ENCODE data around the gene TET1.
"Not testable (repeated sequence)": the region's sequence is repeated elsewhere in the genome, so short reads cannot be mapped to it uniquely, and the experiment has no call there.

TET1 gene

DNA sequence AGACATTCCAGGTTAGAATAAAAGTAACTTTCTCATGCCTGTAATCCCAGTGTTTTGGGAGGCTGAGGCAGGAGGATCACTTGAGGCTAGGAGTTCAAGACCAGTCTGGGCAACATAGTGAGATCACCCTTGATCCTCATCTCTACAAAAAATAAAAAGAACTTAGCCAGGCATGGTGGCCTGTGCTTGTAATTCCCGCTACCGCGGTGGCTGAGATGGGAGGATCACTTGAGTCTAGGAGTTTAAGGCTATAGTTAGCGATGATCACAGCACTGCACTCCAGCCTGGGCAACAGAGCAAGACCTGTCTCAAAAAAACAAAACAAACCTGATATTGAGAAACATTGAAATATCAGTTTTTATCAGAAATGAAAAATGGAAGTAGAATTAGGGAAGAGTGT, 4.6 kb downstream of the TET1 start:
- no peak for DNase-seq

GRCh38 chr10:68565658-68566057, 5.5 kb downstream of the TET1 start:
- no peak for DNase-seq

DNA sequence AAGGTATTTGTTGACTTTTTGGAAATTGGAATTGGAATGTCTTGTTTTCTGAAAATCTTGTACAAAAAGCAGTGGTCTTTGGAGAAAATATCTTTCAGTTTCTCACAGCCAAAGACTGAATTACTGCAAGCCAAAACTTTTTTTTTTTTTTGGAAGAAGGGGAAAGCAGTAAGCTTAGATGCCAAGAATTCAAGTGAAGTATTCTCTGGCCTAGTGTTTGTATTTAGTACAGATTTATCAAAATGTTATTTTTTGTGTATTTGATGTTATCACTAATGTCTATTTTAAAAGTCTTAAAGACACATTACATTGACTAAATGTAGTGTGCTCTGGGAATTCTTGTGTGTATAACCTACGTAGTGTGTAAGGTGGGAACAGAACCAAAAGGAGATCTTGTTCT, 6.2 kb downstream of the TET1 start:
- no peak for DNase-seq

DNA sequence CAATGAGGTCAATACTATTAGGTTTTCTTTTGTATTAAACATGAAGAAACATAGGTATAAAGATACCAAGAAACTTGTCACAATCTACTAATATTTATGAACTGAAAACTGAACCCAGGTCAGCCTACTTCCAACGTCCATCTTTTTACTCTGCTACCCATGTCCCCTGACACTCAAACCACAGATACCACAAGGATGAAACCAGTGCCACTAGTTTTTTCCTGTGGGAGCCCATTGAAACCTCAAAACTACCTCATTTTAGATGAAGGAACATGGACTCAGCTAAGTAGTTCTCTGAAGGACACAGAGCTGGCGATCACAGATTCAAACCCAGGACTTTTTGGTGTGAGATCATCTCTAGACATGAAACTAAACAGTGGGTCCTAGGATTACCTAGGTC, 6.8 kb downstream of the TET1 start:
- no peak for DNase-seq

- DNase-seq: no peak
Observed at GRCh38 chr10:68572151-68572550, 12.0 kb downstream of the TET1 start.

- no peak for DNase-seq
Observed at GRCh38 chr10:68574051-68574450, 13.9 kb downstream of the TET1 start.

- no peak for DNase-seq
Observed at GRCh38 chr10:68576118-68576517, 16.0 kb downstream of the TET1 start.

- no peak for DNase-seq
Observed at GRCh38 chr10:68578974-68579373, 18.8 kb downstream of the TET1 start.

DNA sequence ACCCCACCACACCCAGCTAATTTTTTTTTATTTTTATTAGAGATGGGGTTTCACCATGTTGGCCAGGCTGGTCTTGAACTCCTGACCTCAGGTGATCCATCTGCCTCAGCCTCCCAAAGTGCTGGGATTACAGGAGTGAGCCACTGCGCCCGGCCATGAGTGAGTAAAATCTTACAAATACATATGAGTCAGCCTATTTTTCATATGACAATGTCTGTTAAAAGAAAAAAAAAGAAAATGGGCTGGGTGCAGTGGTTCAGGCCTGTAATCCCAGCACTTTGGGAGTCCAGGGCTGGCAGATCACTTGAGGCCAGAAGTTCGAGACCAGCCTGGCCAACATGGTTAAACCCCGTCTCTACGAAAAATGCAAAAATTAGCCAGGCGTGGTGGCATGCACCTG, 24.1 kb downstream of the TET1 start:
- DNase-seq: not testable (repeated sequence)

- DNase-seq: no peak
Observed at GRCh38 chr10:68586606-68587305, 26.6 kb downstream of the TET1 start.

DNA sequence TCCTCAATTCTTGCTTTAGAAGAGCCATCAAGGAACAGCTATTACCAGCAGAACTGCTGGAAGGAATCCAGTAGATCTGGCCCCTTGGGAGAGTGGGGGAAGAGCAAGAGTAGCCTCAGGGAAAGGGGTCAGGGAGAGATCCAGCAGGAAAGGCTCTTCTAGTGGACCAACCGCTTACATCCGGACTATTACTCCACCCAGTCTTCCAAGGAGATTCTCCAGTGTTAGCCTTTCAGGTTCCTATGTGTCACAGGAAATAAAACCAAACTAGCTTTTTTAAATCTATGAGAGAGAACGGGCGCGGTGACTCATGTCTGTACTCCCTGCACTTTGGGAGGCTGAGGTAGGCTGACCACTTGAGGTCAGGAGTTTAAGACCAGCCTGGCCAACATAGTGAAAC, 34.3 kb downstream of the TET1 start:
- DNase-seq: no peak

- no peak for DNase-seq
Observed at GRCh38 chr10:68595513-68595912, 35.4 kb downstream of the TET1 start.

DNA sequence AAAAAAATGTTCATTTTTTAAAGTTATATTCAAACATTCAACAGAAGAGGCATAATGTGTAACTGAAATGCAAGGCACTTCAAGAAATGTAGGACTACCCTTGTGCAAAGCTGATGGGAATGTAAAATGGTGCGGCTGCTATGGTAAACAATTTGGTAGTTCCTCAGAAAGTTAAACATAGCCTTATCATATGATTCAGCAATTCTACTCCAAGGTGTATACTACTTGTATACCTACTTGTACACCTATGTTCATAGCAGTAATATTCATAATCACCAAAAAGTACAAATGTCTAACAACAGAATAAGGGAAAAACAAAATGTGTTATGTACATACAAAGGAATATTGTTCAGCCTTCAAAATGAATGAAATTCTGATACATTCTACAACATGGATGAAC, 37.3 kb downstream of the TET1 start:
- DNase-seq: no peak

DNA sequence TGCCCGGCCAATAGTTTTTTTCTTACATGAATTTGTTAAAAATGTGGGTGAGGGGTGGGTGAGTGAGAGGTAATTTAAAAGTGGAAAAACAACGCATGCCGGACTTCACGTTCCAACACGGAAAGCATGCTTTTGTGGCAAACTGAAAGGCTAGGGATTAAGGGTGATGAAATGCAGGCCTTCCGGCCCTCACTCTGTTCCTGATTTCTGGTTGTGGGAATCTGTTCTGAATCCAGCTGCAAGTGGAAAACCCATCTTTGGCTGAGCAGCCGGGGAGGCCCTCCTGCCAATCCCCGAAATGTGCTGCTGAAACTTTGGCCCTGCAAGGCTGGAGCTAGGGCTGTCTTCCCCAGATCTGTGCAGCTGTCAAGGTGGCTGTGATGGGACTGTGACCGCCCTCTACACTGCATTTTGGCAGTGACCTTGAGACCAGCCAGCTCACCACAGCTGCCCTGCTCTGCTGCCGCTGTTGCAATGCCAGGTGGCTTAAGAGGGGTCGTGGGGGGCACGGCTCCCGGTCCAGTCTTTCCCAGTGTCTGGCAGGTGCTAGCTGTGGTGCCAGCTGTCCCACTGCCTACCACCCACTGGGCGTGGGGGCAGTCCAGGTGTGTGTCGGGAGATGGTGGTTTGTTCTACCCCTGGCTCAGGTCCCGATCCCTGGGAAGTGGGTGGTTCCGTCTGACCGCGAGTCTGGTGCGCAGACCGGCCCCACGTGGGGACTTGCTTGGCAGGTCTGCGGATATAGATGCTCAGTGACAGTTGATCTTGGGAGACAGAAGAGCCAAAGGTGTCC, 39.0 kb downstream of the TET1 start:
- DNase-seq: no peak

- DNase-seq: no peak
Observed at GRCh38 chr10:68599771-68600040, 39.6 kb downstream of the TET1 start.

DNA sequence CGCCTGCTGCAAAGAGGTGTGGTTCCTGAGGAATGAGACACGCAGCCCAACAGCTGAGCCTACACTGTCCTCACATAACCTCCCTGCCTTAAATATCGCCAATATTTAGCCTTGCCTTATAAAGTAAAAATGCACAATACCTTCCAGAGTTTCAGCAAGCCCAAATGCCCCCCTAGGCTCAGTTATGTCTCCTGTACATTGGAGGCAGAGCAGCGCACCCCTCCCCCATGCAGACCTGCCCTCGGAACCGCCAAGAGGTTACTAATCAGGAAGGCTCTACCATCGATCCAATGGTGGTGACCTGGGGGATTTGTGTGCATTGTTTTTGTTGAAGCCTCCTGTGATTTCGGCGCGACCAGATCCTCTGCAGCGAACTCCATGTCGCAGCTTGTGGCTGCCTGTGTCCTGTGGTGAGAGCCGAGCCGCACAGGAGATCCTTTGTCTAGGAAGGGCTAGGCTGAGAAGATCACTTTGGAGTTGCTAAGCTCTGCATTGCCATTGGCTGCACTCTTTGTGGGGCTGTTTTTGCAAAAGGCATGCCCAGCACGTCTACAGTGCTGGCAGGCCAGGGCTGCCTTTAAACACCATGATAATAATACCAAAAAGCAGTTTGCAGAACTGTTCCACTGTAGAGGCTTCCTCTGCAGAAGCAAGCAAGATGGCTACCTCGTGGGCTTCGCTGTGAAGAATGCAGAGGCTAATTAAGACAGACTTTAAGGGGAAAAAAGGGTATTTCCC, 40.1 kb downstream of the TET1 start:
- DNase-seq: peak; percentile 53

- no peak for DNase-seq
Observed at GRCh38 chr10:68601501-68602265, 41.5 kb downstream of the TET1 start.

GRCh38 chr10:68602434-68602833, 42.3 kb downstream of the TET1 start:
- DNase-seq: no peak

- no peak for DNase-seq
Observed at GRCh38 chr10:68603766-68604165, 43.6 kb downstream of the TET1 start.

DNA sequence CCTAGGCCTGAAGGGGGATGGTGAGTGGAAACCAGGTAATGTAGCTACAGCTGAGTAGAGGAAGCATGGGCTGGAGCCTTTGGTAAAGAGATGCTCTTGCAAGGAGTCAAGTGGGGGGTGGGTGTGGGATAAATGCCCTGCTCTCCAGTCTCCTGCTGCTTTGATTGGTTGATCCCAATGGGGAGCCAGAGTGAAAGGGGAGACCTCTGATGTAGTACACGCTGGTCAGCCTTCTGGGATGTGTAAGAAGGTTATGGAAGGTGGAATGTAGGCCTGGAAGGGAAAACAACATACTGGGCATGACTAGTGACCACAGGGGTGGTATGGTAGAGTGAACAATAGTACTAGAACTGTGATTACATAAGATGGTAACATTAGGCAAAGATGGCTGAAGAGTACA, 44.3 kb downstream of the TET1 start:
- no peak for DNase-seq

DNA sequence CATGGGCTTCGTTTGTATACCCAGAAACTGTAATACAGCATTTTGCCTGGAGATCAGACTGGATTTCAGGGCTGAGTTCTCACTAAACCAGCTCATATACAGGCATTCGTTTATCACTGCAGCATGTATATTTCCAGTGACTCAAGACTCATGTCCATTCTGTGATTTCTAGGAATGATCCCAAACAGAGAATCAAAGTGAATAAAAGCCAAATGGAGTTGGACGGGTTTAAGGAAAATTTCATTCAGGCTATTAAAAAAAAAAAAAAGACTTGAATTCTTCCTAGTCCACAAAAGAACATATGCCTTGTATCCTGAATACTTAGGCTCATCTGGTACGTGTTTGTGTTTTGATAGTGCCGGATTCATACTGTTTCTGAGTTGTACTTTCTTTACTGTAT, 46.8 kb downstream of the TET1 start:
- no peak for DNase-seq

DNA sequence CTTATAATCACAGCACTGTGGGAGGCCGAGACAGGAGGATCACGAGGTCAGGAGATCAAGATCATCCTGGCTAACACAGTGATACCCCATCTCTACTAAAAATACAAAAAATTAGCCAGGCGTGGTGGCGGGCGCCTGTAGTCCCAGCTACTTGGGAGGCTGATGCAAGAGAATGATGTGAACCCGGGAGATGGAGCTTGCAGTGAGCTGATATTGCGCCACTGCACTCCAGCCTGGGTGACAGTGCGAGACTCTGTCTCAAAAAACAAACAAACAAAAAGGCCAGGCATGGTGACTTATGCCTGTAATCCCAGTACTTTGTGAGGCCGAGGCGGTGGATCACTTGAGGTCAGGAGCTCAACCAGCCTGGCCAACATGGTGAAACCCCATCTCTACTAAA, 49.9 kb downstream of the TET1 start:
- DNase-seq: not testable (repeated sequence)

GRCh38 chr10:68611227-68611626, 51.1 kb downstream of the TET1 start:
- DNase-seq: no peak

All from central memory CD4-positive, alpha-beta T cell (primary cell).